Activated CD4-positive, alpha-beta T cell treated with anti-CD3 and anti-CD28 coated beads, Interleukin-2, amount 50 U/mL, for 1 hour (primary cell): Measurements from ENCODE around the gene NTM.

Experiments
- DNase-seq: peaks from one replicate; pipeline ENCODE4 v3.0.0-alpha.2; 2020

NTM gene

DNA sequence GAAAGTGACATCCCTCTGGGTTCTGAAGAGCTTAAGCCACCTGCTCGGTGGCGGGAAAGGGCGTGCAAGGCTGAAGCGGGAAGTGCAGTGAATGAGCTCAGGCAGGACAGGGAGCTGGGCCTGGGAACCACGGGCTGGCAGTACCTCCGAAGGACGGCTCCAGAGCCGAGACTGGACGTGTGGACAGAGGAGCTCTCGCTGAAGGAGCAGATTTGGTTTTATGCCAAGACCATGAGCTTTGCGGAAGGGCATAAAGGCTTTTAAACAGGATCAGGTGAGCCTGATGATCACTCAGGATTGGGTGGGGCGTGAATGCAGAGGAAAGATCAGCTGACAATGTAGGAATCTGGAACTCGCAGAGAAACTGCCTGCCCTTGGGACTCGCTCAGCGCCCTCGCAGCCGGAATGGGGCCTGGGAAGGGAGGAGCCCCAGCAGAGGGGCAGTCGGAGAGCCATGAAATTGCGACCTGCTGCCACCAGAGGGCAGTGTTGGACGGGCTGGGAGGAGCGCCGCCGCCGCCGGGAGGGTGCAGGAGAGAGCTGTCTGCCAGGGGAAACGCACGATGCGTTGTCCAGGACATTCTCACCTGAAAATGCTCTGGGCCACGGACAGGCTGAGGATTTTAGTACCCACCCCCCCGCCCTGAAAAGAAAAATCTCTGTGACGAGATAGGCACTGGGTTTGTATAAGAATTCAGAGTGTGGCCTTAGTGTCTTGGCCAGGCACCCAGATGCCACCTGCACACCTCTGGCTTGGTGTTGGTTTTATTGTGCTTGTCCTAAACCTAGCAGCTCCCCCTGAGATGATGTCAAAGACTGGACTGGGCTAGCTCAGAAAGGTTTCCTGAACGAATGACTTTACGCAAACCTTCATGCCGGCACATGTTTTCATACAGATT lies 324.4 kb downstream of the NTM start:
- peak; percentile 31 for DNase-seq

DNA sequence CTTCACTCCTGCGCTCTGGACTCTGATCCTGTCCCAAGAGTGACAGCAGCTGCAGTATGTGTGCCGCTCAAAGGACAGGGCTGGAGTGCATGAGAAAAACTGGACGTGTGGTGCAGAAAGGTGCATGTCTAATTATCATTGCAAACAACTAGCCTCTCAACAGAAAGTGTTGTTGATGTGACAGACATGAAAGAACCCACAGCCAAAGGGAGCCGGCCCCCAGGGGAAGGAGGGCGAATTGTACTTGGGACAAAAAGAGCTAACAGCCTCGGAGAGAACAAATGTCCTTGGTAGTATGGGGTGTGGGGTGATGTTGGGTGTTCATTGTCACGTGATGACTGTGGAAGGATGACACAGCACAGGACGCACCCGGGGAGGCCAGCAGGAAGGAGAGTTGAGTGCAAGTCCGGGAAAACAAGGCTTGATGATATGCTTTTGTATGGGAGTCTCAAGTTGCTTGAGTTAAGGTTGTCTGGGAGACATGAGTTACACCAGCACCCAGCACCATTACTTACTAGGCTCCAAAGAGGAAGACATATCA lies 325.5 kb downstream of the NTM start:
- no peak for DNase-seq

DNA sequence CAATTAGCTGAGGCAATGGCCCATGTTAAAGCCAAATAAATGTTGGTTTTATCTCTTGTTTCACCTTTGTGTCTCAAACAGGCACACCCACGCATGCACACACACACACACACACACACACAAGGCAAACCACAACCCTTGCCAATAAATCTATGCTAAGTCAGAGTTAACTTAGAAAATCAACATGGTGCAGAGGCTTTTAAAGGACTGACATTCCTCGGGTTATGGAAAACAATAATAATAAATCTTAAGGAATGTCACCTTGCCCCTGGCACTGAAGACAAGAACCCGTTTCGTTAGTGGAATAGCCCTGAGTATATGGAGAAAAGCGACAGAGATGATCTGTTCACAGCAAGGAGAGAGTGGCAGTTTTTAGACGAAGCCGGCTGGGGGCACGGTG lies 326.3 kb downstream of the NTM start:
- DNase-seq, result no peak

DNA sequence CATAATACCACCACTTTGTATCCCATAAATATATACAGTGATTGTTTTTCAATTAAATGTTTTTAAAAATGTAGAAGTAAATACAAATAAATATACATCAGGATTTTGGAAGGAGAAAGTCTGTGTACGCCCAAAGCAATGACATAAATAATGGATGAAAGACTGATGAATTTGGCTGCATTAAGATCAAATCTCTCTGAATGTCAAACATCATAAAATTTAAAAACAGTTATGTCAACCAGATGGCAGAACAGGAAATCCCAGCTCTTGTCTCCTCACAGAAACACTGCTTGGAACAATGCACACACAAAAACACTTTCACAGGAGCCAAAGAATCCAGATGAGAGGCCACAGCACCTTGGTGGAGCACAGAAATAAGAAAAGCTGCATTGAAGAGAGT lies 332.9 kb downstream of the NTM start:
- DNase-seq, result no peak

DNA sequence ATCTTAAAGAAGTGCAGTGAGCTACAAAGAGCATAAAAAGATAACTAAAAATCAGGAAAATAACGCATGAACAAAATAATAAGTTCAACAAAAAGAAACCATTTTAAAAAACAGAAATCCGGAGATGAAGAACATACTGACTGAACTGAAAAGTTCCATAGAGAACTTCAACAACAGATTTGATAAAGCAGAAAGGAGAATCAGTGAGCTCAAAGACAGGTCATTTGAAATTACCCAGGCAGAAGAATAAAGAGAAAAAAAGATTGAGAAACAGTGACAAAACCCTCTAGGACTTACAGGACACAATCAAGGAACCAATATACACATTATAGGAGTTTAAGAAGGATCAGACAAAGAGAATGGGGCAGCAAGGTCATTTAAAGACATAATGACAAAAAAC lies 334.3 kb downstream of the NTM start:
- DNase-seq, result no peak

DNA sequence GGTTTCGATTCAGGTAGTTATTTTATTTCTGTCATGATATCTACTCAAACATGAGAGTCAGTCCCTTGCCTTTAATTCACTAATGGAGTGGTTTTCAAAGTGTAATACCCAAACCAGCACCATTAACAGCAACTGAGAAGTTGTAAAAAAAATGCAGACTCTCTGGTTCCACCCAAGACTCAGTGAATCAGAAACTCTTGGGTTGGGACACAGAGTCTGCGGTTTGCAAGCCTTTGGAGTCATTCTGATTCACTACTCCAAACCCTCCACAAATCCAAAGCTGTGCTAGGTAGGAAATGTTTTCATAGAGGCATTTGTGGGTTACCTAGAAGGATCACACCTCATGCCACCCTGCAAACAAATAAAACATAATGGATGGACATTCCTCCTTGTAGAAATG lies 340.1 kb downstream of the NTM start:
- DNase-seq, result no peak

DNA sequence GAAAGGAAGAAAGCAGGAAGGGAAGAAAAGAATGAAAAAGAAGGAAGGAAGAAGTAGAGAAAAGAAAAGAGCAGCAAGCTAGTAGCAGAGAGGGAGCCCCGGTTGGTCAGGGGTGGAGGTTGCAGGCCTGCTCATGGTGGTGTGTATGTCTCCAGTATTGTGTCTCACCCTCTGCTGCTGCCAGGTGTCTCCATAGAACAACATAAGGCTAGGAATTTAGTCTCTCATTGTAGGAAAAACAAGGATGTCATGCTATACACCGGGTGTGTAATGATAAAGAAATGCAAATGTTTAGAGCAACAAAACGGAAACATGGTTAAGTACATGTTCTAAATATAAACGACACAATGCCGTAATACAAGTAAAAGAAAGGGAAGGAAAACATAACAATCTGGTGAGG lies 342.5 kb downstream of the NTM start:
- DNase-seq, result no peak

DNA sequence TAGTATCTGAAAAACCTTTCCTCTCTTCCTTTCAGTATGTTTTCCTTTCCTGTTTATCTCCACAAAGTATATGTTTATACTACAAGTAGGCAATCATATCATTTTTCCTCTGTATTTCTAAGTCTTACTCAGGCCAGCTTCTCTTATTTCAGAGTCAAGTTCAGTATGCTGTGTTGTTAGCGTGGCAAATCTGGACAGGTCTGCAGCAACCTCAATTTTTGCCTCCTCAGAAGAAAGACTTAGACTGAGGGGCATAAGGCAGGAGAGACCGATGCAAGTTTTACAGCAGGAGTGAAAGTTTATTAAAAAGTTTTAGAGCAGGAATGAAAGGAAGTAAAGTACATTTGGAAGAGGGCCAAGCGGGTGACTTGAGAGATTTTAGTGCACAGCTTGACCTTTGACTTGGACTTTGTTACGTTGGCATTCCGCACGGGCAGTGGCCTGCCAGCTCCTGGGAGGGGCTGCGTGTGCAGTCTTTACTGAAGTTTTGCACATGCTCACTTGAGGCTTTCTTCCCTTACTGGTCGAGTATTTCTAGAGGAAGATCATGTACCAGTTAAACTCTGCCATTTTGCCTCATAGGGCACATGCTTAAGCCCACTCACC lies 343.2 kb downstream of the NTM start:
- no peak for DNase-seq

DNA sequence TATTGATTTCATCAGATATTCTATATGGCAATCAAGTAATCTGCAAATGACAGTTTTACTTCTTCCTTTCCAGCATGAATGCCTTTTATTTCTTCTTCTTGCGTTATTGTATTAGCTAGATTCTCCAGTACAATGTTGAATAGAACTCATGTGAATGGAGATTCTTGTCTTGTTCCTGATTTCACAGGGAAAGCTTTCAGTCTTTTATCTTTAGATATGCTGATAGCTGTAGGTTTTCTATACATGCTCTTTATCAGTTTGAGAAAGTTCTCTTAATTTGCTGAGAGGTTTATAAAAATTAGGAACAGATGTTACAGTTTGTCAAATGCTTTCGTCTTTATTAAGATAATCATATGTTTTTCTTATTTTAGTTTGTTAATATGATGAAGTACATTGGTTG lies 347.2 kb downstream of the NTM start:
- DNase-seq, result no peak

DNA sequence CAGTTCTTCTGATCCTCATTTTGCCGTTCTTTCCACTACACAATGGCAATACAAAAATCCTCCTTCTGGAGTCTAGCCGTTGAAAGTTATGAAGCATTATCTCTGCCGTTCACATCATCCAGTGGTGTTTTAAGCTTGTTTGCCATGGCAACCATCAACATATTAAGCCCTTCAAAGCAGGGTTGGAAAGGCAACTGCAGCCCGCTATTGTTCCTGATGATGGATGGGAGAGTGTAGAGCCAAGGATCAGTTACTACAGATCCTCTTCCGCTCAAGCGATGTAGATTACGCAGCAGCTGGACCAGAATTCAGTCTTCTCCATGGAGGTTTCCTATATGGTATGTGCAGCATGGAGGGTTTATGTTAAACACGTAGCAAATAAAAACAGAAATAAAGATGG lies 352.7 kb downstream of the NTM start:
- DNase-seq, result no peak

DNA sequence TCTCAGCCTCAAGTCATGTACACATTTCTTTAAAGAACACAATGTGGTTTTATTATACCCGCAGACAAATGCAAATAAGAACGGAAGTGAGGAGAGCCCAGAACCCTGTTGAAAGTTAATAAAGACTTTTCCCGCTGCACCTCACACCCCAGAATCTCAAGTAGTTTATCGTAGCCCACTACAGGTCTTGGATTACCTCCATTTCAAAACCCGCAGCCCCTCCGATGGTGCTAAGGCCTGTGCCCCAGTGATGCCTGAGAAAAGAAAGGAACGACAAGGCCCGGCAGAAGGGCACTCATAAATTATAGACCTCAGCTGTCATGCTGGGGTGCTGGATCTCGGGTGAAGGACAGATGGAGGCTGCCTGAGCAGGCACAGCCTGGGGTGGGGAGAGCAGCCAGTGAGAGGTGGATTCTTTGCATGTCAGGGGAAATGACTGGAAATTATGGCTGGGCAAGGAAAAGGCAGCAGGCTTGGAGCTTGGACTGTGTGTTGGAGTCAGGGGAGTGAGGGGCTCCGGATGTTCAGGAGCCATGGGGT lies 354.1 kb downstream of the NTM start:
- DNase-seq, result no peak

DNA sequence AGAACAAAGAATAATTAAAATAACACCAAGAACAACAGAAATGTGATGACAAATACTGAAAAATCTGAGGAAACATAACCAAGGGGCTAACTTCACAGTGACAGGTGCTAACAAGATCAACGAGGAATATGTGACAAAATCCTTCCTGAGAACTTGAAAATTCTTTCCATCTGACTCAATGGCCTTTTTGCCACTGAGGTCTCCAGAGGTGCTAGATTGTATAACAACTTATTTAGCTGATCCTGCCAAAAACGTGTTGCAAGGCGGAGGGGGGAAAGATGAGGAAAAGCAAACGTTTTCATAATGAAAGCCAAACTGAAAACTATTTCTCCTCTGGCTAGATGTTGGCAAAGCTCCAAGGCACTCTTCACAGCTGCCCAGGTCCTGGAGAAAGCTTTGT lies 364.5 kb downstream of the NTM start:
- no peak for DNase-seq

DNA sequence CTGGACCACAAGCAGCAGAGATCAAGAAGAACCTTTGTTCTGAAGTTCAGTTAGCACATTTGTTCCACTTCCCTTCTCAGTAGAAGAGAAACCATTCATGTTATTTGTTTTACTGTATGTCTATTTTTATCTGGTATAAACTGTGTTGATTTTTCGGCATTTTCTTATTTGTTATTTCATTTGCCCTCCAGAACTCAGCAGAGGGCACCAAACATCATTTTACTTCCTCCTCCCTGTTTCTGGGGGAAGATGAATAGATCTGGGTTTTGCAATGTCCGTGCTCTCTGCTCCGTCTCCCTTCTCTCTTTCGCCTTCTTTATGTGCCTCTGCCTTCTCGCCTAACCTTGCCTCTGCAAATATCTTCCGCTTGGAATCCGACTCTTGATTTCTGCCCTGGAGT lies 366.9 kb downstream of the NTM start:
- no peak for DNase-seq

DNA sequence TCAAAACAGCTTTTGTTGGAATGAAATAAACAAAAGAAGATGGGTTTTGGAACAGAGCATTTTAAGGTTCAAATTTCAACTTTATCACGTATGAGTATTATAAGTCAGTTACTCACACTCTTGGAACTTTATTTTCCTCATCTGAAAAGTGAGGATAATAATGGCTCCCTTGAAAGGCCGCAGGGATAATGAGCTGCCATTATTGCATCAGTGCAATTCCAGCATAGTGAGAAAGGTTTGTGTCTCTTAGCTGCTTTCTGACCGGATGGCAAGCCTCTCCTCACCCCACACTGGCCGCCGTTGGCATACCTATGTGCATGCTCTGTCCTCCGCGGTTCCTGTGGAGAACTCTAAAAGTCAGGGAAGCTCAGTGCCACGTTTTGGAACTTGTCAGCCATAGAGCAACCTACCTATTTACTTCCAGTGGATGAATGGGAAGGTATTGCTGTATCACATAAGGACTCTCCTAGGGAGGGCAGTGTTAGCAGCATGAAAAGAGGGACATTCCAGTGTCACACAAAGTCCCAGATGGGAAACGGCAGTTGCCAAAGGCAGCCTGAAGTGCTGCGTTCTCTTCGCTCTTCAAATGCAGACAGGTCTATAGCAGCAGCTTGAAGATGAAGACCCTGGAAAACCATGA lies 368.9 kb downstream of the NTM start:
- no peak for DNase-seq

DNA sequence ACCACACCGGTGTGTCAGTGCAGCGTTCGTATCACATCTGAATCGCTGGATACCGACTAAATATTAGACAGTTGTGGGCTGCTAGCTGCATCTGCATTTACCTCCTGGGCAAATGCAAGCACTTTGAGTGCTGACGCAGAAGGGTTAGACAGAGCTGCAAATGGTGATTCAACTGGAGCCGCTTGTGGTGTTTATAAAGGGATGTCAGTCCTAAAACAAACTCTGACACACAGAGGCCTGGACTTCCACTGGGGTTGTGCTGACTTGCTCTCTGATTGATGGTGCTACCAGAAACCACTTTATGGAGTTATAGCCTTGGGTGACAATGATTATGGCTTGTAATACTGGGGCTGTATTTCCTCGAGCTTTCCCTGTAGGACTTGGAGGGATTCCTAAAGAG lies 374.4 kb downstream of the NTM start:
- no peak for DNase-seq

DNA sequence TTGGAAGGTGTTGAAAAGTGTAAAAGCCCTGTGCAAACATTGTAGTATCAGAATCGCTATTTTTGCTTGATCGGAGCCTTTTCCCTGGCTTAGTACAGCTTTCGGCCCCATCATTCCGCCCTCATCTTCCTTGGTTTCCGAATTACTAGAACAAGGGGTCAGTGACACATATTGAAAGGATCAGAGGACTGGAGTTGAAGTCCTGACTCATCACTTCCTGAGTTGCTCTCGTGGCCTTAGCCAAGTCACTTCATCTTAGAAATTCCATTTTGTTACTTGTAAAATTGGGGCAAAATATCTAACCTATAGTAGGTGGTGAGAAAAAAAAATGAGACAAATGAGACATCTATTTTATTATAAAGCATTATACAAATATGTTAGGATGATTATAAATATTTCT lies 375.0 kb downstream of the NTM start:
- no peak for DNase-seq

DNA sequence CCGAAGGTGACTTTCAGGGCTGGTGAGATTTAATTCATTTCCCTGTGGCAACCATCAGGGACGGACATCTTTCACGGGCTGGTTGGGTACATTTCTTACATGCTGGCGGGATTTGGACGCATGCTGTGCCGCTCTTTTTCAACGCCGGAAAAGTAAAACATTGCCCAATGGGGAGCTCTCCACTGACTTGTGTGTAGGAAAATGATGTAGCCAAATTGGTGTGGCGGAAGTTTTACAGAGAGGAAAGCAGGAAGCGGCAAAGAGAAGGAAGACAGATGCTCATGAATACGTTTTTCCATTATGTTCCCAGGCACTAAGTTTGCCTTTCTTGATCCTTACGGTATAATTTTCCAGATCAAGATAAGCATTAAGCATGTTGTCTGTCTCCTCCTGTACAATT lies 375.8 kb downstream of the NTM start:
- DNase-seq, result no peak

DNA sequence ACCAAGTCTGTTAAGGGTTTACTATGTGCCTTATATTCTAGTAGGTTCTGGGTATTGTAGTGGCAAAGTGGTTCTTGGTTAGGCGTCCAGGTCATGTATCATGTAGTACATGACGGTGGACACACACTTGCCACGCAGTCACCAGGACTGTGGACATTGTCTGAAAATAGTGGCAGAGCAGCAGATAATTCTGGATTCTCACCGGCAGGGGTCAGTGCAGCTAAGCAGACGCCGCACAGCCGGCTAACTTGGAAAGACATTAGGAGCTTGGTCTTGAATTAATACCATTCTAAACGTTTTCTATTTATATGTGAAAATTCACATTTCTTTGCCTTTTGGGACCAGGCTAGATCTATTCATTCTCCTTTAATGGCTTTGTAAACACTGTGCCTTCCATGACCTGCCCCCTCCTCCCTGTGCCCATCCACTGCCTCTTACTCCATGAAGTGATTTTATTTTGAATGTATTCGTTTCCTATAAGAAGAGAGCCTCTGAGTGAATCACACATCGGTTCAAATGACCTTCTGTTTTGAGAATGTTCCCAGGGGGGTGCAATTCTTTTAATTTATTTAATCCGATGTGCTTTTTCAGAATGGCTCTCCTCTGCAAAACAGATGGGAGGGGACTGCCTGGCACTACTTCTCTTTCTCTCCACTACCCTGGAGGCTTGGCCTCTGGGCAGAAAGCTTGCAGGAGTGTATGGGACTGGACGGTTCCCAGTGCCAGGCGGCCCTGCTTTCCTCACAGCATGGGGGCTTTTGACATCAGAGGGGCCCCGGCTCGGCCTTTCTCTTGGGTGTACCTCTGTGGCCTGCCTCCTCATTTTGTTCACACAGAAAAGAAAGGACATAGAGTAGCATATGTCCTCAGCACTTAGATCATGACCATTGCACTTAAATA lies 378.0 kb downstream of the NTM start:
- DNase-seq, result peak; percentile 8

DNA sequence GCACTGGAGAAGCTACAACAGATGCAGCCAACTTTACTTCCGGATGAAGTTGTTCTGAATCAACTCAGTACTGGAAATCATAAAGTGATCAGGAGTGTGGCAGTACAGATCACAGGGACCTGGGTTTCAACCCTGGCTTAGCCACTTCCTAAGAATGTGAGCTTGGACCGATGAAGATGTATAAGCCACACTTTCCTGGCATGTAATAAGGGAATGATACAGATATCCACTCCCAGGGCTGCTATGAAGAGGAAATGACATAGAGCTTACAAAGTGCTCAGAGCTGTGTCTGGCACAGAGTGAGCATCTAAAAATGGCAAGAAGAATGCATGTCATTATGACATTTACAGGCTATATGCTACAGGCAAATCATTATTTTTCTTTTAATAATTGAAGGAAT lies 378.7 kb downstream of the NTM start:
- no peak for DNase-seq

DNA sequence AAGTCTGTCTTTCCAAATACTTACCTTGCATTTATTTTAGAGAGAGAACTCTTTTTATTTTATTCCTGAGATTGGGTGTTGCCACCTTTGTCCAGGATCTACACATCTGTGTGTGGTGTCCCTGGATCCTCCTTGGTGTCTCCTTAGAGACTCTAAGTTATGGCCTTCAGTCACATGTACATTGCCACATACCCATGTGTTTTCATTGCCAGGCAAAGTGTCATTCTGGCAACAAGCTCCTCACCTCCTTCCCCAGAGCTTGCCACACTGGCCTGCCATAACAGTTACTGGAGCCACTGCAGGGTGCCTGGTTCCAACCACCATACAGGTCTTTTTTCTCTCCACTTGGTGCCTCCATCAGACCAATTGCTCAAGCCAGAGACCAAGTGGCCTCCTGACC lies 379.7 kb downstream of the NTM start:
- DNase-seq, result no peak

DNA sequence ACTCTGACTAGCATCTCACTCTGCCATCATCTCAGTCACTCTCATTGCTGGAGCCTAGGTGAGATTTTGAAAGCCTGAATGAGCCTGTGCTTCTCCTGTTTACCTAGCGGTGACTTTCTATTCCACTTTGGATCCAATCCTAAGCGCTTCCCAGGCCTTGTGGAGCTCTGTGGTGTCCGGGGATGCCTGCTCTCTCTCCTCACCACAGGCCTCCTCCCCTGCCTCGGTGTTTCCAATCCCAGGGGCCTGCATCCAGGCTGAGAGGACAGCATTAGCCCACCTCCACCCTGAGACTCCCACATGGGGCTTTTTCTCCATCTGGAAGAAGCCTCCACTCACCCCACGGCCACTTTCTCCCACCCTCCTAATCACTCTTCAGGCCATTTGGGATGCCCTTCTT lies 380.3 kb downstream of the NTM start:
- no peak for DNase-seq

DNA sequence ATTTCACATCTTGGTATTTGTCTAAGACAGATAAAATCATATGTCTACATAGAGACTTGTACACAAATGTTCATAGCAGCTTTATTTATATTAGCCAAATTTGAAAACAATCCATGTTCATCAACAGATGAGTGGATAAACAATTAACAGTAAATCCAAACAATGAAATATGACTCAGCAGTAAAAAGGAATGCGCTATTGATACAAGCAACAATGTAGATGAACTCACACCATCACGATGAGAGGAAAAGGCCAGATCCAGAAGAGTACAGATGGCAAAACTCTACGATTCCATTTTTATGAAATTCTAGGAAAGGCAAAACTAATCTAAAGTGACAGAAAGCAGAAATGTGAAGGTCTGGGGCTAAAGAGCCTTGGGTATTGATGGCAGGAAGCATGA lies 384.3 kb downstream of the NTM start:
- DNase-seq, result no peak
